WTC11 (cell line): Measurements from ENCODE around the gene TMEM164. TPM values are rescaled to one million over a fixed set of nuclear protein-coding genes. Genes with fewer than 3 reads are reported as not detected.

Experiments used
- ATAC-seq: fragments of 200-7000 bp; cut with Tn5 transposase; 2 replicates; pipeline ENCODE4 v1.10.0; 2021; ENCODE audit warnings: mild to moderate bottlenecking, moderate library complexity
- CTCF ChIA-PET: fragments of 300-600 bp; sonication (Branson Sonifier 250); formaldehyde crosslinking; loops from one replicate; lab custom pipeline; 2021; ENCODE audit warnings: antibody characterized with exemption; lab: Charles Lee
- POLR2A ChIA-PET: fragments of 350-600 bp; sonication (Branson Sonifier 250); formaldehyde crosslinking; loops from one replicate; lab custom pipeline; 2021; ENCODE audit warnings: antibody characterized with exemption; lab: Charles Lee
- DNase-seq: peaks from one replicate; pipeline ENCODE4 v3.0.0; 2021; ENCODE audit warnings: low spot score
- H3K27ac Mint-ChIP-seq: 2 replicates; pipeline ENCODE4 v1.8.0; 2021; ENCODE audit warnings: mixed read lengths
- H3K27me3 Mint-ChIP-seq: 2 replicates; pipeline ENCODE4 v1.8.0; 2021; ENCODE audit warnings: low read depth, mild to moderate bottlenecking, moderate library complexity, mixed read lengths
- H3K36me3 Mint-ChIP-seq: 2 replicates; pipeline ENCODE4 v1.8.0; 2021; ENCODE audit warnings: mixed read lengths
- H3K4me1 Mint-ChIP-seq: 2 replicates; pipeline ENCODE4 v1.8.0; 2022; ENCODE audit warnings: mixed read lengths
- H3K4me3 Mint-ChIP-seq: 2 replicates; pipeline ENCODE4 v1.8.0; 2021; ENCODE audit warnings: mild to moderate bottlenecking, moderate library complexity, mixed read lengths
- H3K9me3 Mint-ChIP-seq: 2 replicates; pipeline ENCODE4 v1.8.0; 2021; ENCODE audit warnings: mixed read lengths
- ARID4B ChIP-seq: sonication (generic); formaldehyde crosslinking; IDR thresholded peaks from 2 replicates; pipeline ENCODE4 v1.8.0; 2023; ENCODE audit warnings: missing genetic modification reagents, mild to moderate bottlenecking, borderline replicate concordance
- GRHL2 ChIP-seq: fragments of 250-450 bp; sonication (Bioruptor Pico); IDR thresholded peaks from 2 replicates; pipeline ENCODE4 v1.8.0; 2022; ENCODE audit warnings: mild to moderate bottlenecking, moderate library complexity; ENCODE audit not compliant: insufficient replicate concordance, severe bottlenecking
- MAX ChIP-seq: sonication (generic); formaldehyde crosslinking; IDR thresholded peaks from 2 replicates; pipeline ENCODE4 v1.8.0; 2022; ENCODE audit warnings: mild to moderate bottlenecking, missing genetic modification reagents
- MXD4 ChIP-seq: fragments of 250-450 bp; sonication (Bioruptor Pico); IDR thresholded peaks from 2 replicates; pipeline ENCODE4 v1.8.0; 2021; ENCODE audit warnings: mild to moderate bottlenecking, moderate library complexity, borderline replicate concordance
- NFE2L1 ChIP-seq: sonication (generic); formaldehyde crosslinking; IDR thresholded peaks from 2 replicates; pipeline ENCODE4 v1.8.1; 2023; ENCODE audit warnings: missing genetic modification reagents
- NR1H2 ChIP-seq: sonication (generic); formaldehyde crosslinking; IDR thresholded peaks from 2 replicates; pipeline ENCODE4 v1.9.0; 2021; ENCODE audit warnings: mild to moderate bottlenecking, moderate library complexity, missing genetic modification reagents
- PRDM15 ChIP-seq: sonication (generic); formaldehyde crosslinking; IDR thresholded peaks from 2 replicates; pipeline ENCODE4 v1.8.0; 2022; ENCODE audit warnings: missing genetic modification reagents
- SMAD3 ChIP-seq: sonication (generic); formaldehyde crosslinking; IDR thresholded peaks from 2 replicates; pipeline ENCODE4 v1.8.0; 2022; ENCODE audit warnings: missing genetic modification reagents, mild to moderate bottlenecking, borderline replicate concordance
- ZNF138 ChIP-seq: sonication (generic); formaldehyde crosslinking; conservative IDR thresholded peaks from 2 replicates; pipeline ENCODE4 v1.8.1; 2022; ENCODE audit warnings: mild to moderate bottlenecking, moderate library complexity, missing genetic modification reagents
- ZNF425 ChIP-seq: fragments of 250-450 bp; sonication (Bioruptor Pico); conservative IDR thresholded peaks from 2 replicates; pipeline ENCODE4 v1.9.0; 2021; ENCODE audit warnings: mild to moderate bottlenecking
- total RNA-seq: library from RNA; stranded (reverse); gene quantifications from 3 replicates; pipeline ENCODE4 v1.2.3, GENCODE V29; 2021
- TF ChIP-seq, protein P1 (sequence below): sonication (generic); formaldehyde crosslinking; IDR thresholded peaks from 2 replicates; pipeline ENCODE4 v1.8.1; 2022; ENCODE audit warnings: missing genetic modification reagents, borderline replicate concordance
- TF ChIP-seq, protein P2 (sequence below): sonication (generic); formaldehyde crosslinking; IDR thresholded peaks from 2 replicates; pipeline ENCODE4 v1.8.0; 2023; ENCODE audit warnings: mild to moderate bottlenecking, missing genetic modification reagents
- TF ChIP-seq, protein P3 (sequence below): sonication (generic); formaldehyde crosslinking; IDR thresholded peaks from 2 replicates; pipeline ENCODE4 v1.8.1; 2022; ENCODE audit warnings: mild to moderate bottlenecking, moderate library complexity, missing genetic modification reagents
- TF ChIP-seq, protein P4 (sequence below): sonication (generic); formaldehyde crosslinking; IDR thresholded peaks from 2 replicates; pipeline ENCODE4 v1.8.1; 2023; ENCODE audit warnings: mild to moderate bottlenecking, missing genetic modification reagents, moderate library complexity

Gene TMEM164
- total RNA-seq, 1 experiment from 2014 or later = 16.0 TPM

GRCh38 chrX:110086162-110086915, 83.4 kb downstream of the TMEM164 start:
- ATAC-seq (no peak), DNase-seq (no peak)
- Mint-ChIP-seq H3K4me1 (no peaks in the 10 kb centered on the region), H3K4me3 (no peak overlapping the region), H3K27ac (no peak overlapping the region), H3K27me3 (no peaks in the 10 kb centered on the region), H3K36me3 (no peaks in the 10 kb centered on the region), H3K9me3 (no peaks in the 10 kb centered on the region)
- POLR2A ChIA-PET = no interaction called here
- TF ChIP-seq, protein P1, sequence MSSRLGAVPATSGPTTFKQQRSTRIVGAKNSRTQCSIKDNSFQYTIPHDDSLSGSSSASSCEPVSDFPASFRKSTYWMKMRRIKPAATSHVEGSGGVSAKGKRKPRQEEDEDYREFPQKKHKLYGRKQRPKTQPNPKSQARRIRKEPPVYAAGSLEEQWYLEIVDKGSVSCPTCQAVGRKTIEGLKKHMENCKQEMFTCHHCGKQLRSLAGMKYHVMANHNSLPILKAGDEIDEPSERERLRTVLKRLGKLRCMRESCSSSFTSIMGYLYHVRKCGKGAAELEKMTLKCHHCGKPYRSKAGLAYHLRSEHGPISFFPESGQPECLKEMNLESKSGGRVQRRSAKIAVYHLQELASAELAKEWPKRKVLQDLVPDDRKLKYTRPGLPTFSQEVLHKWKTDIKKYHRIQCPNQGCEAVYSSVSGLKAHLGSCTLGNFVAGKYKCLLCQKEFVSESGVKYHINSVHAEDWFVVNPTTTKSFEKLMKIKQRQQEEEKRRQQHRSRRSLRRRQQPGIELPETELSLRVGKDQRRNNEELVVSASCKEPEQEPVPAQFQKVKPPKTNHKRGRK = no peak
- TF ChIP-seq SMAD3 = no peak
- TF ChIP-seq GRHL2 (CRISPR knock-in tag) = no peak
- TF ChIP-seq, protein P2, sequence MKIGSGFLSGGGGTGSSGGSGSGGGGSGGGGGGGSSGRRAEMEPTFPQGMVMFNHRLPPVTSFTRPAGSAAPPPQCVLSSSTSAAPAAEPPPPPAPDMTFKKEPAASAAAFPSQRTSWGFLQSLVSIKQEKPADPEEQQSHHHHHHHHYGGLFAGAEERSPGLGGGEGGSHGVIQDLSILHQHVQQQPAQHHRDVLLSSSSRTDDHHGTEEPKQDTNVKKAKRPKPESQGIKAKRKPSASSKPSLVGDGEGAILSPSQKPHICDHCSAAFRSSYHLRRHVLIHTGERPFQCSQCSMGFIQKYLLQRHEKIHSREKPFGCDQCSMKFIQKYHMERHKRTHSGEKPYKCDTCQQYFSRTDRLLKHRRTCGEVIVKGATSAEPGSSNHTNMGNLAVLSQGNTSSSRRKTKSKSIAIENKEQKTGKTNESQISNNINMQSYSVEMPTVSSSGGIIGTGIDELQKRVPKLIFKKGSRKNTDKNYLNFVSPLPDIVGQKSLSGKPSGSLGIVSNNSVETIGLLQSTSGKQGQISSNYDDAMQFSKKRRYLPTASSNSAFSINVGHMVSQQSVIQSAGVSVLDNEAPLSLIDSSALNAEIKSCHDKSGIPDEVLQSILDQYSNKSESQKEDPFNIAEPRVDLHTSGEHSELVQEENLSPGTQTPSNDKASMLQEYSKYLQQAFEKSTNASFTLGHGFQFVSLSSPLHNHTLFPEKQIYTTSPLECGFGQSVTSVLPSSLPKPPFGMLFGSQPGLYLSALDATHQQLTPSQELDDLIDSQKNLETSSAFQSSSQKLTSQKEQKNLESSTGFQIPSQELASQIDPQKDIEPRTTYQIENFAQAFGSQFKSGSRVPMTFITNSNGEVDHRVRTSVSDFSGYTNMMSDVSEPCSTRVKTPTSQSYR = no peak
- TF ChIP-seq ZNF425 (CRISPR knock-in tag) = no peak
- no peak for TF ChIP-seq NFE2L1 (CRISPR knock-in tag)
- no peak for TF ChIP-seq NR1H2
- TF ChIP-seq, protein P3, sequence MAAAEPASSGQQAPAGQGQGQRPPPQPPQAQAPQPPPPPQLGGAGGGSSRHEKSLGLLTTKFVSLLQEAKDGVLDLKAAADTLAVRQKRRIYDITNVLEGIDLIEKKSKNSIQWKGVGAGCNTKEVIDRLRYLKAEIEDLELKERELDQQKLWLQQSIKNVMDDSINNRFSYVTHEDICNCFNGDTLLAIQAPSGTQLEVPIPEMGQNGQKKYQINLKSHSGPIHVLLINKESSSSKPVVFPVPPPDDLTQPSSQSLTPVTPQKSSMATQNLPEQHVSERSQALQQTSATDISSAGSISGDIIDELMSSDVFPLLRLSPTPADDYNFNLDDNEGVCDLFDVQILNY (CRISPR knock-in tag) = no peak
- TF ChIP-seq PRDM15 = no peak
- TF ChIP-seq ARID4B (CRISPR knock-in tag) = no peak
- no peak for TF ChIP-seq MAX (CRISPR knock-in tag)
- no peak for TF ChIP-seq MXD4 (CRISPR knock-in tag)
- TF ChIP-seq, protein P4, sequence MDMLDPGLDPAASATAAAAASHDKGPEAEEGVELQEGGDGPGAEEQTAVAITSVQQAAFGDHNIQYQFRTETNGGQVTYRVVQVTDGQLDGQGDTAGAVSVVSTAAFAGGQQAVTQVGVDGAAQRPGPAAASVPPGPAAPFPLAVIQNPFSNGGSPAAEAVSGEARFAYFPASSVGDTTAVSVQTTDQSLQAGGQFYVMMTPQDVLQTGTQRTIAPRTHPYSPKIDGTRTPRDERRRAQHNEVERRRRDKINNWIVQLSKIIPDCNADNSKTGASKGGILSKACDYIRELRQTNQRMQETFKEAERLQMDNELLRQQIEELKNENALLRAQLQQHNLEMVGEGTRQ (CRISPR knock-in tag) = no peak
- TF ChIP-seq ZNF138 (CRISPR knock-in tag) = no peak
- CTCF ChIA-PET = no interaction called here
